HL-60 (cell line): ENCODE results near the gene NFYC.

Experiments
- DNase-seq, 2 experiments: peaks; one replicate each; pipeline ENCODE4 v3.0.0-alpha.2; 2010 to 2020; ENCODE audit warnings: low read depth in 1 of 2, low spot score in 1 of 2
- H3K27ac ChIP-seq: fragments of 250-450 bp; sonication (Bioruptor Pico); replicated peaks from 2 replicates; pipeline ENCODE4 v1.5.1; 2020; ENCODE audit warnings: mild to moderate bottlenecking, moderate library complexity
- H3K27me3 ChIP-seq: fragments of 250-450 bp; sonication (Bioruptor Pico); 2 replicates; pipeline ENCODE4 v1.5.1; 2021; ENCODE audit warnings: mild to moderate bottlenecking, moderate library complexity; ENCODE audit not compliant: insufficient read depth, poor library complexity, severe bottlenecking
- H3K4me3 ChIP-seq: replicated peaks from 2 replicates; pipeline ENCODE4 v1.5.1; 2011; ENCODE audit warnings: mild to moderate bottlenecking, control low read depth, low read length; ENCODE audit not compliant: insufficient read depth
- GABPA ChIP-seq: IDR thresholded peaks from 2 replicates; pipeline ENCODE4 v1.6.1; 2012; ENCODE audit warnings: low read depth
- POLR2AphosphoS5 ChIP-seq: IDR thresholded peaks from 2 replicates; pipeline ENCODE4 v1.6.1; 2012; ENCODE audit warnings: low read depth
- REST ChIP-seq: IDR thresholded peaks from 2 replicates; pipeline ENCODE4 v1.6.1; 2012; ENCODE audit warnings: low read depth; ENCODE audit not compliant: insufficient replicate concordance
- SPI1 ChIP-seq: IDR thresholded peaks from 2 replicates; pipeline ENCODE4 v1.6.1; 2012; ENCODE audit warnings: low read depth, mild to moderate bottlenecking, borderline replicate concordance
- TF ChIP-seq, protein P1 (sequence below): IDR thresholded peaks from one replicate; pipeline ENCODE4 v1.5.1; 2011; ENCODE audit warnings: low read length, control low read depth, inconsistent platforms; ENCODE audit not compliant: insufficient read depth

NFYC gene

DNA sequence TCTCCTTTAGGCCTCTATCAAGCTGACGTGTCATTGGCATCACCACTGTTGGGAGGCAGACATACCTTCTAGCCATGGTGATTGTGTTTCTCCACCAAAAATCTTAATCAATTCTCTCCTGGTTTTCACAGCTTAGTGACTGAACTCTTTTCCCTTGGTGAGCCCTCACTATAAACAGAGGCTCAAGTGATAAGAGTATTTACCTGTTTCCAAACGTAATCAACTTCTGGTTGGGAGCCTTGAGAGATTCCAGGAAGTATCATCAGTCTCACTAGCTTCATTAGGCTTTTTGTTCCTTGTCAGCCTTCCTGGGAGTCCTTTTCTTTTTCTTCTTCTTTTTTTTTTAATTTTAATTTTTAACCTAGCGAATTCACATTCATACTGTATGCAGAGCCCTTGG, 58.3 kb downstream of the NFYC start:
- H3K4me3 ChIP-seq: no peak overlapping the region
- H3K27ac ChIP-seq: no peak overlapping the region
- no peak for DNase-seq
- no peak for TF ChIP-seq SPI1
- TF ChIP-seq REST: no peak
- no peak for TF ChIP-seq GABPA
- TF ChIP-seq, protein P1, sequence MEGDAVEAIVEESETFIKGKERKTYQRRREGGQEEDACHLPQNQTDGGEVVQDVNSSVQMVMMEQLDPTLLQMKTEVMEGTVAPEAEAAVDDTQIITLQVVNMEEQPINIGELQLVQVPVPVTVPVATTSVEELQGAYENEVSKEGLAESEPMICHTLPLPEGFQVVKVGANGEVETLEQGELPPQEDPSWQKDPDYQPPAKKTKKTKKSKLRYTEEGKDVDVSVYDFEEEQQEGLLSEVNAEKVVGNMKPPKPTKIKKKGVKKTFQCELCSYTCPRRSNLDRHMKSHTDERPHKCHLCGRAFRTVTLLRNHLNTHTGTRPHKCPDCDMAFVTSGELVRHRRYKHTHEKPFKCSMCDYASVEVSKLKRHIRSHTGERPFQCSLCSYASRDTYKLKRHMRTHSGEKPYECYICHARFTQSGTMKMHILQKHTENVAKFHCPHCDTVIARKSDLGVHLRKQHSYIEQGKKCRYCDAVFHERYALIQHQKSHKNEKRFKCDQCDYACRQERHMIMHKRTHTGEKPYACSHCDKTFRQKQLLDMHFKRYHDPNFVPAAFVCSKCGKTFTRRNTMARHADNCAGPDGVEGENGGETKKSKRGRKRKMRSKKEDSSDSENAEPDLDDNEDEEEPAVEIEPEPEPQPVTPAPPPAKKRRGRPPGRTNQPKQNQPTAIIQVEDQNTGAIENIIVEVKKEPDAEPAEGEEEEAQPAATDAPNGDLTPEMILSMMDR: no peak
- TF ChIP-seq POLR2AphosphoS5: no peak
- no peaks in the 10 kb centered on the region for H3K27me3 ChIP-seq

DNA sequence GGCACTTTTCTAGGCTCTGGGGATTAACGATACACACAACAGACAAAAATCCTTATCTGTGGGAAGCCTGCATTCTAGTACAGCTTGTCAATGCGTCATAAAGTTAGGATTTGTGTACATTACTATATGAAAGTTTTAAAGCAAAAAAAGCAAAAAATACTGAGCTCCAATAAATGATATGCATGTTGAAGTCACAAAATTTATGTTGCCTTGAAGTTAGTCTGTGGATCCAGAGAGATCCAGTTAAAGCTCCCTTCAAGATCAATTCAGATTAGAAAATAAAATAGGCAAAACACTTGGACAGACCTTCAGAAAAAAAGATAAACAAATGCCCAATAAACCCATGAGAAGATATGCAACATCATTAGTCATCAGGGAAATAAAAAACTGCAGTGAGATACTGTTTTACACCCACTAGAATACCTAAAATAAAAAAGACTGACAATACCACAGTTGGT, 59.0 kb downstream of the NFYC start:
- Histone ChIP-seq H3K4me3 (no peak overlapping the region), H3K27me3 (no peaks in the 10 kb centered on the region), H3K27ac (no peak overlapping the region)
- TF ChIP-seq POLR2AphosphoS5 (no peak), GABPA (no peak), REST (no peak), SPI1 (no peak)
- TF ChIP-seq, protein P1: no peak
- no peak for DNase-seq

DNA sequence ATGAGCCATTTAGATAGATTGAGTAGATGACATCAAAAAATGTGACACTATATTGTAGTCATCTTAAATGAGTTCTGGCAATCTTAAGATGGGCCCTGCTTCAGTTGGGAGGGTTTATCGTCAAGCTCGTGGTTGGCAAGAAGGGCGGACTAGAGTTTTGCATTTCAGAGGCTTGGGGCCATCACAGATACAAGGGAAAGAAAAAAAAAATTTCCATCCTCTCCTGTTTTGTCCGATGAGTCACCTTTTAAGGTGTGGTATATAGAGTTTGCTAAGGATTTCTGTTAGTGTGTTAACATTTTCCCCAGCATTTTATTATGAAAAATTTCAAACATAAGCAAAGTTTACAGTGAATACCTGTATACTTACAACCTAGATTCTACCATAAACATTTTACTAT, 60.3 kb downstream of the NFYC start:
- Histone ChIP-seq H3K4me3 (no peak overlapping the region), H3K27me3 (no peaks in the 10 kb centered on the region), H3K27ac (no peak overlapping the region)
- DNase-seq: no peak
- TF ChIP-seq REST (no peak), SPI1 (no peak), GABPA (no peak), POLR2AphosphoS5 (no peak)
- TF ChIP-seq, protein P1: no peak
